HepG2 (cell line): ENCODE results near the gene IFT122. TPM values are rescaled to one million over a fixed set of nuclear protein-coding genes. Genes with fewer than 3 reads are reported as not detected.
"Not testable (repeated sequence)": the region's sequence is repeated elsewhere in the genome, so short reads cannot be mapped to it uniquely, and the experiment has no call there.

ENCODE experiments used
- ASH2L ChIP-seq: fragments of 300-600, 200-600 bp; sonication (generic); IDR thresholded peaks from 2 replicates; pipeline ENCODE4 v1.7.0; 2017; ENCODE audit warnings: low read depth, mild to moderate bottlenecking, moderate library complexity, mixed read lengths, low read length; ENCODE audit not compliant: insufficient read length
- CREB1 ChIP-seq, 2 experiments: fragments of 450-650 bp in 1 of 2; IDR thresholded peaks; 2 replicates each; pipeline ENCODE4 v1.6.1; 2016 to 2017; ENCODE audit warnings: control low read depth in 1 of 2, mild to moderate bottlenecking in 1 of 2, missing compliant biosample characterization in 1 of 2, missing genetic modification characterization in 1 of 2
- CREM ChIP-seq, 2 experiments: sonication (generic) in 1 of 2; formaldehyde crosslinking in 1 of 2; IDR thresholded peaks; 2 replicates each; pipeline versions ENCODE4 v1.4.0 to v1.6.1; 2016 to 2020; ENCODE audit warnings: antibody characterized with exemption in 1 of 2, mild to moderate bottlenecking in 1 of 2, missing genetic modification reagents in 1 of 2
- FOSL1 ChIP-seq: sonication (generic); formaldehyde crosslinking; IDR thresholded peaks from 2 replicates; pipeline ENCODE4 v1.9.0; 2021; ENCODE audit warnings: missing genetic modification reagents, borderline replicate concordance
- FOSL2 ChIP-seq: sonication (generic); formaldehyde crosslinking; IDR thresholded peaks from 2 replicates; pipeline ENCODE4 v1.4.0; 2020; ENCODE audit warnings: missing genetic modification reagents
- HMG20A ChIP-seq: IDR thresholded peaks from 2 replicates; pipeline ENCODE4 v1.6.1; 2016; ENCODE audit warnings: borderline replicate concordance
- IKZF5 ChIP-seq: IDR thresholded peaks from 2 replicates; pipeline ENCODE4 v1.6.1; 2018; ENCODE audit warnings: missing genetic modification reagents, mild to moderate bottlenecking, missing compliant biosample characterization
- MED1 ChIP-seq: sonication (generic); formaldehyde crosslinking; IDR thresholded peaks from 2 replicates; pipeline ENCODE4 v1.4.0; 2020; ENCODE audit warnings: missing genetic modification reagents
- MIXL1 ChIP-seq: IDR thresholded peaks from 2 replicates; pipeline ENCODE4 v1.6.1; 2016
- NCOA2 ChIP-seq: sonication (generic); formaldehyde crosslinking; IDR thresholded peaks from 2 replicates; pipeline ENCODE4 v1.8.0; 2022; ENCODE audit warnings: inconsistent platforms
- PPARG ChIP-seq: conservative IDR thresholded peaks from 2 replicates; pipeline ENCODE4 v1.6.1; 2016; ENCODE audit warnings: missing biosample characterization, missing genetic modification reagents
- RARA ChIP-seq: IDR thresholded peaks from 2 replicates; pipeline ENCODE4 v1.6.1; 2016; ENCODE audit warnings: missing genetic modification reagents, missing compliant biosample characterization
- RXRB ChIP-seq: IDR thresholded peaks from 2 replicates; pipeline ENCODE4 v1.6.1; 2016; ENCODE audit warnings: borderline replicate concordance, missing genetic modification reagents, missing compliant biosample characterization
- SSRP1 ChIP-seq: IDR thresholded peaks from 2 replicates; pipeline ENCODE4 v1.6.1; 2016; ENCODE audit warnings: control low read depth
- STAG1 ChIP-seq: sonication (generic); formaldehyde crosslinking; IDR thresholded peaks from 2 replicates; pipeline ENCODE4 v1.4.0; 2020; ENCODE audit warnings: missing genetic modification reagents
- ZBTB21 ChIP-seq: sonication (generic); formaldehyde crosslinking; IDR thresholded peaks from 2 replicates; pipeline ENCODE4 v1.4.0; 2020; ENCODE audit warnings: missing genetic modification reagents
- ZBTB7B ChIP-seq: sonication (generic); formaldehyde crosslinking; IDR thresholded peaks from 2 replicates; pipeline ENCODE4 v1.4.0; 2020; ENCODE audit warnings: missing genetic modification reagents
- polyA plus RNA-seq, 8 experiments: library from polyadenylated mRNA; depleted of rRNA in 3 of 8; stranded (reverse) in 7 of 8; unstranded in 1 of 8; fragments of >200 nt; fragmentation: Illumina TruSeq in 4 of 8; extraction: Trizol in 4 of 8; gene quantifications; 2 replicates each; pipeline versions ENCODE4 v1.2.1 to v1.2.3, GENCODE V29; 2011 to 2016; ENCODE audit warnings: low read depth in 4 of 8, missing spikeins in 1 of 8, mixed read lengths in 1 of 8; ENCODE audit not compliant: insufficient read depth in 1 of 8
- total RNA-seq, 5 experiments: library from RNA; depleted of rRNA; stranded (reverse); fragments of >200 nt; fragmentation: Illumina TruSeq; extraction: Trizol; gene quantifications; 2 replicates each; pipeline ENCODE4 v1.2.3, GENCODE V29; 2016; ENCODE audit warnings: low read depth in 1 of 5
- TF ChIP-seq, protein P1 (sequence below): sonication (generic); formaldehyde crosslinking; conservative IDR thresholded peaks from 2 replicates; pipeline ENCODE4 v1.4.0; 2020; ENCODE audit warnings: mild to moderate bottlenecking, missing genetic modification reagents, moderate library complexity
- TF ChIP-seq, protein P2 (sequence below): sonication (generic); formaldehyde crosslinking; IDR thresholded peaks from 2 replicates; pipeline ENCODE4 v1.4.0; 2020; ENCODE audit warnings: missing genetic modification reagents
- TF ChIP-seq, protein P3 (sequence below): IDR thresholded peaks from 2 replicates; pipeline ENCODE4 v1.4.0; 2020; ENCODE audit warnings: mild to moderate bottlenecking, missing genetic modification reagents

IFT122 gene
- total and polyA plus RNA-seq, 2 of the 13 experiments (the other 11 are each of a cell fraction or from before 2014, with no cell fraction given), result 10.1 to 10.3 TPM

DNA sequence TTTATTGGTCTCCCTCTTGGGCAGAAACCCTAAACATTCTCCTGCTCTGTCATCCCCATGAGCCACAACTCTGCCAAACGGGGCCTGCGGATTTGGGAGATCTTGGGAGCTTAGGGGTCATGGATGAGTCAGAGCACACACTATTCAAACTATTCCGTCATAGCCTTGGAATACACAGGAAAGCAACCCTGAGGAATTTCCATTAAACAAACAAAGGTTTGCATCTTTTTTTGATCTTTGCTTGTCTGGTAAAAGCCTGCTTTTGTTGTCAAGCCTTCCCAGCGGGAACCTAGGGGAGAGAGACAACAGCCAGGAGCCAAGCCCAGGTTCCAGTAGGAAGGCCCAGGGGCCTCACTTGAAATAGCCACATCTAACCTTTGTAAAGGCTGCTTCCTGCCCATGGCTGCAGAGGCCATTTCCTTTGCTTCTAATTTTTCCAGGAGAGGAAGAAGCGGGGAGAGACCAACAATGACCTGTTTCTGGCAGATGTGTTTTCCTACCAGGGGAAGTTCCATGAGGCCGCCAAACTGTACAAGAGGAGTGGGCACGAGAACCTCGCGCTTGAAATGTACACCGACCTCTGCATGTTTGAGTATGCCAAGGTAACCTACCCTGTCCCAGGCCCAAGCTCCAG lies 55.1 kb downstream of the IFT122 start (continued):
- TF ChIP-seq, protein P1, sequence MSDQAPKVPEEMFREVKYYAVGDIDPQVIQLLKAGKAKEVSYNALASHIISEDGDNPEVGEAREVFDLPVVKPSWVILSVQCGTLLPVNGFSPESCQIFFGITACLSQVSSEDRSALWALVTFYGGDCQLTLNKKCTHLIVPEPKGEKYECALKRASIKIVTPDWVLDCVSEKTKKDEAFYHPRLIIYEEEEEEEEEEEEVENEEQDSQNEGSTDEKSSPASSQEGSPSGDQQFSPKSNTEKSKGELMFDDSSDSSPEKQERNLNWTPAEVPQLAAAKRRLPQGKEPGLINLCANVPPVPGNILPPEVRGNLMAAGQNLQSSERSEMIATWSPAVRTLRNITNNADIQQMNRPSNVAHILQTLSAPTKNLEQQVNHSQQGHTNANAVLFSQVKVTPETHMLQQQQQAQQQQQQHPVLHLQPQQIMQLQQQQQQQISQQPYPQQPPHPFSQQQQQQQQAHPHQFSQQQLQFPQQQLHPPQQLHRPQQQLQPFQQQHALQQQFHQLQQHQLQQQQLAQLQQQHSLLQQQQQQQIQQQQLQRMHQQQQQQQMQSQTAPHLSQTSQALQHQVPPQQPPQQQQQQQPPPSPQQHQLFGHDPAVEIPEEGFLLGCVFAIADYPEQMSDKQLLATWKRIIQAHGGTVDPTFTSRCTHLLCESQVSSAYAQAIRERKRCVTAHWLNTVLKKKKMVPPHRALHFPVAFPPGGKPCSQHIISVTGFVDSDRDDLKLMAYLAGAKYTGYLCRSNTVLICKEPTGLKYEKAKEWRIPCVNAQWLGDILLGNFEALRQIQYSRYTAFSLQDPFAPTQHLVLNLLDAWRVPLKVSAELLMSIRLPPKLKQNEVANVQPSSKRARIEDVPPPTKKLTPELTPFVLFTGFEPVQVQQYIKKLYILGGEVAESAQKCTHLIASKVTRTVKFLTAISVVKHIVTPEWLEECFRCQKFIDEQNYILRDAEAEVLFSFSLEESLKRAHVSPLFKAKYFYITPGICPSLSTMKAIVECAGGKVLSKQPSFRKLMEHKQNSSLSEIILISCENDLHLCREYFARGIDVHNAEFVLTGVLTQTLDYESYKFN, result peak; percentile 28; the same call in 1 of the 2 replicates
- TF ChIP-seq MIXL1 (0 out of 2 replicates have a peak, but pooled peaks have one; percentile 22), RXRB (CRISPR knock-in tag) (peak; percentile 53), CREM (IDR thresholded peaks at IDR 0.05) (peak; percentile 61; the same call in 1 of the 2 replicates), SSRP1 (0 out of 2 replicates have a peak, but pooled peaks have one; percentile 36), ZBTB21 (CRISPR knock-in tag) (peak; percentile 91), PPARG (CRISPR knock-in tag) (0 out of 2 replicates have a peak, but pooled peaks have one; percentile 20), RARA (CRISPR knock-in tag) (peak; percentile 77), CREB1 (IDR thresholded peaks at IDR 0.05) (peak; percentile 50; the same call in 1 of the 2 replicates), FOSL2 (peak; percentile 94), STAG1 (CRISPR knock-in tag) (0 out of 2 replicates have a peak, but pooled peaks have one; percentile 18), NCOA2 (CRISPR knock-in tag) (peak; percentile 70), HMG20A (CRISPR knock-in tag) (peak; percentile 64; the same call in 1 of the 2 replicates), MED1 (CRISPR knock-in tag) (peak; percentile 75), IKZF5 (peak; percentile 59; the same call in 1 of the 2 replicates), ZBTB7B (CRISPR knock-in tag) (0 out of 2 replicates have a peak, but pooled peaks have one; percentile 25), ASH2L (peak; percentile 26), FOSL1 (peak; percentile 55; the same call in 1 of the 2 replicates)
- TF ChIP-seq CREM, CREB1 (CRISPR knock-in tag; IDR thresholded peaks at IDR 0.05): not testable (repeated sequence)
- TF ChIP-seq, protein P2, sequence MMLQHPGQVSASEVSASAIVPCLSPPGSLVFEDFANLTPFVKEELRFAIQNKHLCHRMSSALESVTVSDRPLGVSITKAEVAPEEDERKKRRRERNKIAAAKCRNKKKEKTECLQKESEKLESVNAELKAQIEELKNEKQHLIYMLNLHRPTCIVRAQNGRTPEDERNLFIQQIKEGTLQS, result peak; percentile 62; the same call in 1 of the 2 replicates
- TF ChIP-seq, protein P3, sequence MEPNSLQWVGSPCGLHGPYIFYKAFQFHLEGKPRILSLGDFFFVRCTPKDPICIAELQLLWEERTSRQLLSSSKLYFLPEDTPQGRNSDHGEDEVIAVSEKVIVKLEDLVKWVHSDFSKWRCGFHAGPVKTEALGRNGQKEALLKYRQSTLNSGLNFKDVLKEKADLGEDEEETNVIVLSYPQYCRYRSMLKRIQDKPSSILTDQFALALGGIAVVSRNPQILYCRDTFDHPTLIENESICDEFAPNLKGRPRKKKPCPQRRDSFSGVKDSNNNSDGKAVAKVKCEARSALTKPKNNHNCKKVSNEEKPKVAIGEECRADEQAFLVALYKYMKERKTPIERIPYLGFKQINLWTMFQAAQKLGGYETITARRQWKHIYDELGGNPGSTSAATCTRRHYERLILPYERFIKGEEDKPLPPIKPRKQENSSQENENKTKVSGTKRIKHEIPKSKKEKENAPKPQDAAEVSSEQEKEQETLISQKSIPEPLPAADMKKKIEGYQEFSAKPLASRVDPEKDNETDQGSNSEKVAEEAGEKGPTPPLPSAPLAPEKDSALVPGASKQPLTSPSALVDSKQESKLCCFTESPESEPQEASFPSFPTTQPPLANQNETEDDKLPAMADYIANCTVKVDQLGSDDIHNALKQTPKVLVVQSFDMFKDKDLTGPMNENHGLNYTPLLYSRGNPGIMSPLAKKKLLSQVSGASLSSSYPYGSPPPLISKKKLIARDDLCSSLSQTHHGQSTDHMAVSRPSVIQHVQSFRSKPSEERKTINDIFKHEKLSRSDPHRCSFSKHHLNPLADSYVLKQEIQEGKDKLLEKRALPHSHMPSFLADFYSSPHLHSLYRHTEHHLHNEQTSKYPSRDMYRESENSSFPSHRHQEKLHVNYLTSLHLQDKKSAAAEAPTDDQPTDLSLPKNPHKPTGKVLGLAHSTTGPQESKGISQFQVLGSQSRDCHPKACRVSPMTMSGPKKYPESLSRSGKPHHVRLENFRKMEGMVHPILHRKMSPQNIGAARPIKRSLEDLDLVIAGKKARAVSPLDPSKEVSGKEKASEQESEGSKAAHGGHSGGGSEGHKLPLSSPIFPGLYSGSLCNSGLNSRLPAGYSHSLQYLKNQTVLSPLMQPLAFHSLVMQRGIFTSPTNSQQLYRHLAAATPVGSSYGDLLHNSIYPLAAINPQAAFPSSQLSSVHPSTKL (CRISPR knock-in tag), result peak; percentile 83
